ENCODE results near the gene PLPP1. TPM values are rescaled to one million over a fixed set of nuclear protein-coding genes. Genes with fewer than 3 reads are reported as not detected.

Gene PLPP1
- total and polyA plus RNA-seq, 2 of the 13 experiments (the other 11 are each of a cell fraction or from before 2014, with no cell fraction given) = 7.3 to 12.1 TPM

- H3K4me3 ChIP-seq (replicated peaks in 1 of 3; ENCODE audit: insufficient read depth in 1 of 3, low read depth in 2 of 3, low read length in 3 of 3) = no peak overlapping the region
- in situ Hi-C loops (cut with HindIII; ENCODE audit: extremely low pct_ligation_motif_present, low pct_unique_long_range_greater_than_20kb) (no loop called here), intact Hi-C loops (cut with micrococcal nuclease; ENCODE audit: unreplicated experiment) (no loop called here)
- BruUV-seq (replicated peaks) = no TSS peak
- peaks cover 5 to 52% of the 10 kb centered on the region in 2 experiments for H3K36me3 ChIP-seq (replicated peaks in 1 of 2; ENCODE audit: control insufficient read depth in 1 of 2, insufficient read depth in 2 of 2, low read length in 2 of 2)
- H3K79me2 ChIP-seq (ENCODE audit: insufficient read depth, low read length) = no peaks in the 10 kb centered on the region
- POLR2A ChIA-PET = no interaction called here
- H3K9ac ChIP-seq (ENCODE audit: insufficient read depth, low read depth, low read length) = no peak overlapping the region
- TF ChIP-seq ZFP36L2 (CRISPR knock-in tag; IDR thresholded peaks at IDR 0.05) (no peak), ZNF781 (CRISPR knock-in tag; IDR thresholded peaks at IDR 0.05; ENCODE audit: borderline replicate concordance, not compliant biosample characterization) (no peak), ZXDC (CRISPR knock-in tag; IDR thresholded peaks at IDR 0.05) (no peak), ATM (IDR thresholded peaks at IDR 0.05; ENCODE audit: borderline replicate concordance) (no peak), ZNF737 (CRISPR knock-in tag; IDR thresholded peaks at IDR 0.05; ENCODE audit: borderline replicate concordance) (no peak), THAP9 (CRISPR knock-in tag; IDR thresholded peaks at IDR 0.05; ENCODE audit: borderline replicate concordance) (no peak)
- no peaks in the 10 kb centered on the region for H4K20me1 ChIP-seq (ENCODE audit: insufficient read depth, low read length)
- no peaks in the 10 kb centered on the region for H3K9me3 ChIP-seq (ENCODE audit: low read length)
- 94% methylated on average over 2 of the region's 2 CpGs for WGBS (ENCODE audit: low lambda C conversion rate)
- no peak for ATAC-seq
- no peak overlapping the region for H3K4me2 ChIP-seq (ENCODE audit: low read depth, low read length)
- no peak for FAIRE-seq
- no peak overlapping the region for H2AFZ ChIP-seq (ENCODE audit: low read length)
- no peak overlapping the region for H3K27ac ChIP-seq (ENCODE audit: extremely low read length, insufficient read depth, low read length)
- H3K27me3 ChIP-seq (ENCODE audit: control insufficient read depth in 1 of 2, insufficient read depth in 2 of 2, low read length in 2 of 2) = no peaks in the 10 kb centered on the region
- peaks cover 4% of the 10 kb centered on the region for H3K4me1 ChIP-seq (ENCODE audit: insufficient read depth, low read length)
- no peak for DNase-seq (ENCODE audit: low spot score)
- CTCF ChIA-PET (ENCODE audit: low intra/inter-chr PET ratio, low total read pairs) = no interaction called here
Observed at GRCh38 chr5:55413644-55414043, 121.1 kb downstream of the PLPP1 start.

Measured in HepG2 (cell line).